Skeletal muscle tissue (tissue), 4 donors: Measurements from ENCODE around the gene OVCA2. TPM values are rescaled to one million over a fixed set of nuclear protein-coding genes. Genes with fewer than 3 reads are reported as not detected.

ENCODE experiments used
- H3K27ac ChIP-seq: one replicate; pipeline ENCODE4 v1.7.0; 2013; ENCODE audit warnings: mild to moderate bottlenecking, low read depth, low read length, inconsistent platforms
- H3K27me3 ChIP-seq, 3 donors: one replicate each; pipeline ENCODE4 v1.7.0; 2013; ENCODE audit warnings: low read length in 3 of 3; ENCODE audit not compliant: control insufficient read depth in 3 of 3, insufficient read depth in 3 of 3
- H3K36me3 ChIP-seq, 3 donors: one replicate each; pipeline ENCODE4 v1.7.0; 2013; ENCODE audit warnings: low read length in 3 of 3; ENCODE audit not compliant: control insufficient read depth in 3 of 3, insufficient read depth in 3 of 3
- H3K4me1 ChIP-seq, 3 donors: one replicate each; pipeline ENCODE4 v1.7.0; 2013; ENCODE audit warnings: low read length in 3 of 3, mild to moderate bottlenecking in 3 of 3; ENCODE audit not compliant: control insufficient read depth in 3 of 3, insufficient read depth in 3 of 3
- H3K4me3 ChIP-seq, 3 donors: one replicate each; pipeline ENCODE4 v1.7.0; 2013; ENCODE audit warnings: low read length in 3 of 3
- H3K9ac ChIP-seq, 3 donors: one replicate each; pipeline ENCODE4 v1.7.0; 2013; ENCODE audit warnings: low read length in 3 of 3, mild to moderate bottlenecking in 3 of 3, moderate library complexity in 2 of 3, low read depth in 1 of 3
- H3K9me3 ChIP-seq, 3 donors: one replicate each; pipeline ENCODE4 v1.7.0; 2013; ENCODE audit warnings: low read length in 3 of 3; ENCODE audit not compliant: control insufficient read depth in 3 of 3
- total RNA-seq: library from RNA; depleted of rRNA; stranded (reverse); fragments of >200 nt; gene quantifications from one replicate; pipeline ENCODE4 v1.2.3, GENCODE V29; 2014
- donor health status: Osteomylitis.

The OVCA2 gene
- total RNA-seq, 1 donor from 2014 or later, result 24.0 TPM

- Histone ChIP-seq H3K27me3 (no peaks in the 10 kb centered on the region), H3K27ac (peak overlapping the region; percentile 28), H3K4me3 (no peak overlapping the region), H3K36me3 (peaks cover 20 to 24% (median 23%) of the 10 kb centered on the region in 3 donors), H3K4me1 (peaks cover 57 to 69% (median 61%) of the 10 kb centered on the region in 3 donors), H3K9me3 (no peaks in the 10 kb centered on the region), H3K9ac (peak overlapping the region in 1 of 3 donors; percentile 33)
Observed at GRCh38 chr17:2082003-2082781, 40.4 kb downstream of the OVCA2 start.

DNA sequence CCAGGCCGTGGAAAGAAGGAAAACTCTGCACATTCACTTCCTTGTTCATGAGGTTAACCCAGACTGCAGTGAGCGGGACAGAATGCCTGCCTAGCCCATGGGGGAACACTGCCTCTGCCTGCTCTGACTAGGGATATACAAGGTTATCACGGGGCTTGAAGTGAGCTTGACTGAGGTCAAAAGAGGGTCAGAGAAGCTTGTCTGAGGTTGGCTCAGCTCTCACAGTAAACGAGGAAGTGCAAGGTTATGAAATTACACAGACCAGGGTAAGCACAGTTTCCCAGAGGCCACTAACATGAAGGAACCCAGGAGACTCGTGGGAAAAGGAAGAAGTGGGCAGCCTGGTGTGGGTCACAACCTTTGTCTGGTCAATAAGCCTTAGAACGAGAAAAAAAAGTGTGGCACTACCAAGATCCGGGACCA, 41.8 kb downstream of the OVCA2 start:
- Histone ChIP-seq H3K4me3 (no peak overlapping the region), H3K36me3 (peaks cover 16 to 18% (median 16%) of the 10 kb centered on the region in 3 donors), H3K27ac (peak overlapping the region; percentile 83), H3K9me3 (no peaks in the 10 kb centered on the region), H3K27me3 (no peaks in the 10 kb centered on the region), H3K4me1 (peaks cover 62 to 72% (median 67%) of the 10 kb centered on the region in 3 donors), H3K9ac (peak overlapping the region; percentile 10 to 74 (median 69))

- Histone ChIP-seq H3K36me3 (peaks cover 16 to 18% (median 16%) of the 10 kb centered on the region in 3 donors), H3K4me1 (peaks cover 68 to 77% (median 70%) of the 10 kb centered on the region in 3 donors), H3K9me3 (no peaks in the 10 kb centered on the region), H3K27me3 (no peaks in the 10 kb centered on the region), H3K27ac (peak overlapping the region; percentile 83), H3K9ac (peak overlapping the region; percentile 54 to 74 (median 69)), H3K4me3 (peak overlapping the region in 2 of 3 donors; percentile 16 to 41)
Observed at GRCh38 chr17:2084036-2084765, 42.4 kb downstream of the OVCA2 start.

- no peaks in the 10 kb centered on the region for H3K9me3 ChIP-seq
- H3K36me3 ChIP-seq, result peaks cover 14 to 16% (median 15%) of the 10 kb centered on the region in 3 donors
- peak overlapping the region; percentile 16 to 41 (median 27) for H3K4me3 ChIP-seq
- H3K9ac ChIP-seq, result peak overlapping the region; percentile 54 to 74 (median 57)
- H3K27me3 ChIP-seq, result no peaks in the 10 kb centered on the region
- peak overlapping the region; percentile 83 for H3K27ac ChIP-seq
- peaks cover 70 to 78% (median 71%) of the 10 kb centered on the region in 3 donors for H3K4me1 ChIP-seq
Observed at GRCh38 chr17:2084766-2085647, 43.2 kb downstream of the OVCA2 start.

GRCh38 chr17:2085648-2085949, 43.8 kb downstream of the OVCA2 start:
- Histone ChIP-seq H3K27me3 (no peaks in the 10 kb centered on the region), H3K4me1 (peaks cover 73 to 83% (median 75%) of the 10 kb centered on the region in 3 donors), H3K36me3 (peaks cover 14 to 15% (median 14%) of the 10 kb centered on the region in 3 donors), H3K9ac (peak overlapping the region; percentile 47 to 66 (median 57)), H3K4me3 (peak overlapping the region in 2 of 3 donors; percentile 22 to 27), H3K27ac (peak overlapping the region; percentile 83), H3K9me3 (no peaks in the 10 kb centered on the region)

DNA sequence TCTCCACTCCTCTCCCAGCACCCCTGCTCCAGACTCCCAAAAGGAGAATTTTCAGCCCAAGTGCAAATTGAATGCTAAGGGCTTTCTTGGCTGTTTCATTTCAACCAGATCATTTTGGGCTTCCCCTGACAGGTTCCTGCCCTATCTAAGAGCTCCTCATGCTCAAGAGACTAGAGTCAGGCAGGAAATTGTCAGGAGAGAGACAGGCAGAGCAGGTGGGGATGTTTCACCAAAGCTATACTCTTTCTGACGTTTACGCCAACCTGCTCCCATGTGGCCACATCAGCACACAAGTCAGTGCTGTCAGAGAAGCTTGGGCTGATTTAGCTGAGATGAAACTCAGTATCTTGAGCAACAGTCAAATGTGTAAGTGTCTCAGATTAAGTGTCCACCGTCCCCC, 44.5 kb downstream of the OVCA2 start:
- H3K9me3 ChIP-seq, result no peaks in the 10 kb centered on the region
- peaks cover 8 to 10% (median 8%) of the 10 kb centered on the region in 3 donors for H3K36me3 ChIP-seq
- peak overlapping the region in 1 of 3 donors; percentile 12 for H3K4me3 ChIP-seq
- H3K27ac ChIP-seq, result peak overlapping the region; percentile 83
- peaks cover 79 to 86% (median 80%) of the 10 kb centered on the region in 3 donors for H3K4me1 ChIP-seq
- no peaks in the 10 kb centered on the region for H3K27me3 ChIP-seq
- H3K9ac ChIP-seq, result peak overlapping the region; percentile 5 to 66 (median 58)

DNA sequence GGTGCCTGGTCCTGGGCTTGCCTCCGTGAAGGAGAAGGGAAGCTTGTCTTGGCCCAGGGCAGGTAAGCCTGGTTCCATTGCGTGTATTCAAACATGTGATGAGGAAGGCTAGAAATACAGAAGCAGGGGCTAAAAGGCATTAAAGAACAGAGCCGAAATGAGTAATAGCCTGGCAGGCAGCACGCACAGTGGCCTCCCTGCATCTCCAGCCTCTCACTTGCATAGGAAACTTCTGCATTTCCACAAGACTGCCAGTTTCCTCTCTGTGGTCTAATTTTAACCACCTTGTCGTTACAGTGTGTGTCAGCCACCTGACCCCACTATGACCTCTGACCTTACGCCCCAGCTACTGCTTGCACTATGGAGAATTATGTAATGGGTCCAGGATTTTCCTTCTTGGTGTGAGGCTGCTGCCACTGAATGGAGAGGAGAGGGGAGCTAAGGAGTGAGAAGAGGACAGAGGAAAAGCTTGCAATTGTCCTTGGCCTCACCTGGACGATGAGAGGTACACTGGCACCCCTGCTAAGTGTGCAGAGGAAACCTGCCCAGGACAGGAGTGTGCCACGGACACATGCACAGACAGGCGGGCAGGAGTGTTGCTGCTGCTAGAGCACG, 45.9 kb downstream of the OVCA2 start:
- Histone ChIP-seq H3K36me3 (peaks cover 0 to 4% (median 2%) of the 10 kb centered on the region in 3 donors), H3K9ac (peak overlapping the region in 2 of 3 donors; percentile 7 to 68), H3K4me3 (peak overlapping the region in 1 of 3 donors; percentile 56), H3K9me3 (no peaks in the 10 kb centered on the region), H3K27ac (peak overlapping the region; percentile 71), H3K4me1 (peaks cover 72 to 78% (median 74%) of the 10 kb centered on the region in 3 donors), H3K27me3 (no peaks in the 10 kb centered on the region)

DNA sequence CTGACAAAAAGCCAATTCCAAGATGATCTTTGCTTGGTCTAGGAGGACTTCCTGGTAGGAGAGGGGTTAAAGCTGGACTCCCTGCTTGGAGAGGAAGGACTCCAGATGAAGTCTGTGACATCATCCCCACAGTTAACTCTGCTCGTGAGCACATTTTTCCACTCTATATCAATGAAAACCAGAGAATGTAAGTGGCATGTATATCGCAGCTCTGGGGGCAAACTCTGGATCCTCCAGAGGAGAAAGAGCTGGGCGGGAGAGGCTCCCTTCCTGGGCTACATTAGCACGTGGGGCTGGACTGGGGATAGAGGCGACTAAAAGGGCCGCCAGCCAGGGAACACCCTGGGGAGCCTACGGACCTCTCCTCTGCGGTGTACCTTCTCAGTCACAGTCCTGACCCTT, 47.2 kb downstream of the OVCA2 start:
- H3K9ac ChIP-seq, result peak overlapping the region; percentile 57 to 68 (median 58)
- peak overlapping the region in 2 of 3 donors; percentile 32 to 42 for H3K4me3 ChIP-seq
- H3K36me3 ChIP-seq, result no peaks in the 10 kb centered on the region
- H3K9me3 ChIP-seq, result no peaks in the 10 kb centered on the region
- peak overlapping the region; percentile 71 for H3K27ac ChIP-seq
- no peaks in the 10 kb centered on the region for H3K27me3 ChIP-seq
- H3K4me1 ChIP-seq, result peaks cover 59 to 66% (median 61%) of the 10 kb centered on the region in 3 donors

DNA sequence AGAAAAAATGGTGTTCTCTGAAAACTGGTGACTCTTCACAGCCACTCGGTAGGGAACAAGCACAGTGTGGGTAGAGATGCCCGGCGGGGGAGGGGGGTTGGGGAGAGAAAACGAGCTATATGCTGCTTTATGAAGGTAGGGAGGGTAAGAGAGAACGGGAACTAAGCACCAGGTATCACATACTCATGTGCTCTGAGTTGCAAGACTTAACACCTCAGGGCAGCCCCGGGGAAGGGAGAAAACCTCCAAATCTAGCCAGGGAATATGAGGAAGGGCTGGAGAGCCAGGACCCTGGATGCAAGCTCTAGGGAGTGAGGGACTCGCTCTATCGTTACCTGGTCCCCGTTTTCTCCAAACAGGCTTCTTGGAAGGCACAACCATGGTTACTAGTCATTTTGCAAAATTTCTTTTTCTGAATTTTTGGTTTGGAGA, 48.4 kb downstream of the OVCA2 start:
- no peaks in the 10 kb centered on the region for H3K36me3 ChIP-seq
- peak overlapping the region in 1 of 3 donors; percentile 68 for H3K9ac ChIP-seq
- peaks cover 54 to 60% (median 54%) of the 10 kb centered on the region in 3 donors for H3K4me1 ChIP-seq
- no peaks in the 10 kb centered on the region for H3K27me3 ChIP-seq
- no peaks in the 10 kb centered on the region for H3K9me3 ChIP-seq
- H3K27ac ChIP-seq, result peak overlapping the region; percentile 71
- peak overlapping the region in 1 of 3 donors; percentile 31 for H3K4me3 ChIP-seq
